Fibroblast of pulmonary artery (primary cell): ENCODE measurements around the gene TINAGL1.
A peak's percentile ranks its signal among the peaks of the same experiment; 100 is the strongest.
"Not testable (repeated sequence)": the region's sequence is repeated elsewhere in the genome, so short reads cannot be mapped to it uniquely, and the experiment has no call there.

Experiments used
- DNase-seq: peaks from one replicate; pipeline ENCODE4 v3.0.0-alpha.2; 2010; ENCODE audit warnings: low read depth
- H3K4me3 ChIP-seq: replicated peaks from 2 replicates; pipeline ENCODE4 v1.5.1; 2011; ENCODE audit warnings: low read depth, mild to moderate bottlenecking, control low read depth, low read length, moderate library complexity
- CTCF ChIP-seq: IDR thresholded peaks from 2 replicates; pipeline ENCODE4 v1.5.1; 2011; ENCODE audit warnings: mild to moderate bottlenecking, control low read depth, low read length, inconsistent platforms; ENCODE audit errors: missing control alignments

Gene TINAGL1

GRCh38 chr1:31583995-31584868 is 7.9 kb downstream of the TINAGL1 start:
- DNase-seq = peak; percentile 81
- TF ChIP-seq CTCF = no peak
- no peak overlapping the region for H3K4me3 ChIP-seq

- DNase-seq = no peak
- TF ChIP-seq CTCF = no peak
- no peak overlapping the region for H3K4me3 ChIP-seq
These were observed 8.8 kb downstream of the TINAGL1 start for GRCh38 chr1:31584869-31585735.

GRCh38 chr1:31585736-31586365 is 9.5 kb downstream of the TINAGL1 start:
- H3K4me3 ChIP-seq = no peak overlapping the region
- no peak for DNase-seq
- TF ChIP-seq CTCF = no peak

- TF ChIP-seq CTCF = no peak
These were observed 10.3 kb downstream of the TINAGL1 start for GRCh38 chr1:31586376-31587327.

GRCh38 chr1:31587328-31587699 is 11.0 kb downstream of the TINAGL1 start:
- DNase-seq, H3K4me3 ChIP-seq: not testable (repeated sequence)

More at GRCh38 chr1:31586376-31587327, 10.3 kb downstream of the TINAGL1 start:
- no peak overlapping the region for H3K4me3 ChIP-seq
- no peak for DNase-seq

GRCh38 chr1:31587720-31588423 is 11.6 kb downstream of the TINAGL1 start:
- no peak overlapping the region for H3K4me3 ChIP-seq
- peak; percentile 66 for TF ChIP-seq CTCF
- DNase-seq = peak; percentile 42
